Stimulated activated CD8-positive, alpha-beta memory T cell treated with anti-CD3 and anti-CD28 coated beads, Interleukin-15, amount 100 ng/mL, for 4 hours (primary cell): ENCODE results near the gene PLCH1.

Experiments
- DNase-seq, 2 donors: peaks; one replicate each; pipeline ENCODE4 v3.0.0-alpha.2; 2020; ENCODE audit warnings: low read depth in 2 of 2

The PLCH1 gene

DNA sequence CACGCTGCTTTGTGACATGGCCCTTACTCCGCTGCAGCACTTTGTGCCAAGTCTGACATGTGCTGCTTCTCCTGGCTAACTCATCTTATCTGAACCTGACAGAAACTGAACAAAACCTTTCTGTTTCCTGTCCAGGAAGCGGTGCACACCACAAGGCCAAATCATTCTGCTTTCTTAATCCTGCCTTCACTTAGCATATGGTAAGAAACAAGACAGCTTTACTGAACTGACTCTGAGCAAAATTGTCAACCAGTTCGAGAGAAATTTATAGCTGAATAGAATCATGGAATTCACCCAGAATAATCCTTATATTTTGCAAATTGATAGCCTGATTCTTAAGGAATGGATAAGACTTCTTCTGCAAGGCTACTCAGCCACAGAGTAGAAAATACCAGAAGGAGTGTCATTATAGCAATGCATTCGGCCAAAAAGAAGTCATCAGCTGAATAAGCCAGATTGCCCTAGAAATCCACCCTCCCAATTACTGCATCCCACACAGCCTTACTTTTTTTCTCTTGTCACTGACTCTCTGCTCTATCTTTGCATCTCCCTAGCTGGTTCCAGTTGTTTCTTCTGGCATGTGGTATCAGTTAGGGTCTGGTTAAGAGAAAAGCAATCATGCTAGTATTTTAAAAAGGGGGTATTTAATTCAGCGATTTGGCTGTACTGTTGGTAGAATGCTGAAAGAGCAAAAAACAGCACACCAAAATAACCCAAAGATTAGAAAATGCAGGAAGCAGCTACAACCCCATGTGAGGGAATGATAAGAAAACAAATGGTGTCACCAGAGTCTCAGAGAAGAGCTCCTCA lies 409.8 kb downstream of the PLCH1 start:
- no peak for DNase-seq

DNA sequence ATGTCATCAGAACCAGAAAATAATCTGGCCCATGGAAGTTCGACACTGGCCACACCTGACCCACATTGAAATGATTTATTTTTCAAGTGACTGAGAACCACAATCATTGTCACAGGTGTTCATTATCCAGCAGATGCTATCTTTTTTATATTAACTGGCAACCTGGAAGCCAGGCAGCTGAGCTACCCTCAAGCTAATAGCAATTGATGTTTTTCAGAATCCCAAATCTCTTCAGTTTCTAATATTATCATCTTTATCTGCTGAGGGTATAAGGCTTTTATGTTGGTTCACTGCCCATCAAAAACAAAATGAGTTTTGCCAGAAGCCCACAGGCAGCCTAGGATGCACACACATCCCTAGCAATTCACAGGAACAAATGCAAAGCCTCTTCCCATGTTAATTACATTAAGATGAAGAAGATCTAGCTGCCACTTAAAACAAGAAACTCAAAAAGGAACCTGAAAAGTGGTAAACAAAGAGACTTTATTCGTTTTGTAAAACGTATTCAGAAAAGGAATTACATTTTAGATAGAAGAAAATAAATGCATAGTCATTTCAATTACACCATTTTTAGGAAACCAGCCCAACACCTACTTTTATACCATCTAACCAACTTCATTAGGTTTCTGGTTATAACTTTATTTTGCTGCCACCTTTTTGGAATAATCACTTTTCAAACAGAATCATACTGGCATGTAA lies 410.5 kb downstream of the PLCH1 start:
- no peak for DNase-seq

DNA sequence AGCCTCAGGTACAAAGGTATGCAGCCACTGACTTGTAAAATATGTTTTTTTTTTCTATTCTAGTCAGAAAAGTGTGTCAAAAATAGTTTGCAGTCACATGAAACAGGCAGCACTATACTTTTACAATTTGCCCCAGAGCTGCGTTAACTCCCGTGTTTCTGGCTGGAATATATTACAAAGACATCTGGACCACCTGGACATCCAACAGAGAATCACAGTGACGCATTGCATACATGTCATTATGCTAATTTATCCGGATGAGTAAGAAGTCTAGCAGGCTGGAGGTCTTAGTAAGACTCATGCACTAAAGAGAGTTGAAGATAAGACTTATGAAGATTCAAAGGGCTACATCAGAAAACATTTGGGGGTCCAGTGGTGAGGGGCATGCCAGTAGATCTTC lies 412.2 kb downstream of the PLCH1 start:
- DNase-seq = no peak

DNA sequence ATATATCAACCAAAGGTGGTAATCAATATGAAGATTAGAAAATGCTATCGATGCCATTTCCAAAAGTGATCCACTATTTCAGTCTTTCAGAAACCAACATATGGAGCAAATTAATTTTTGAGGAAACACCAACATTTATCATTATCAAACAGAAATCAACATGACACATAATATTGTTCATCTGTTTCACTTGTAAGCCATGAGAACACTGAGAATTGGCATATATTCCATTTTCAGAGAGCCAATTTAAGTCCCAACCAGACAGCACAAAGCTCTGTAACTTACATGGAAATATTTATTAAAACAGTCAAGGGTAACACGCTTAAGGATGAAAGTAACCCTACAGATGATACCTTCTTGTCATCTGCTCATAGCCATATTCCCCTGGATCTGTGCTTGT lies 413.8 kb downstream of the PLCH1 start:
- DNase-seq = no peak

DNA sequence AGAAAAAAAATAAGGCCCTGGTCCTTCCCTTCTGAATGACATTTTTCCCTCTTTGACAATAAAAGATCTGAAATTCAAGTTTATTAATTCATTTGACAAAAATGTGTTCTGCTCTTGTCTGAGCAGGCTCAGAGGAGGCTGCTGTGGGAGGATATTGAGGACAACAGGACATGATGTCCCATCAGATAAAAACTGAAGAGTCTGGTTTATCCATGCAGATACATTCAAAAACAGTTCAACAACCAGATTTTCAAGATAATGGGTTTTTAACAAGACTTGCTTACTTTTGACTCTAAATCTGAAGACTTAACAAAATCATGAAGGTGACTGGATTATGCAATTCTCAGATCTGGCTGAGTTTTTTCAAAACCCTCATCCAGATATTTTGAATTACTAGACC lies 414.5 kb downstream of the PLCH1 start:
- DNase-seq = no peak

DNA sequence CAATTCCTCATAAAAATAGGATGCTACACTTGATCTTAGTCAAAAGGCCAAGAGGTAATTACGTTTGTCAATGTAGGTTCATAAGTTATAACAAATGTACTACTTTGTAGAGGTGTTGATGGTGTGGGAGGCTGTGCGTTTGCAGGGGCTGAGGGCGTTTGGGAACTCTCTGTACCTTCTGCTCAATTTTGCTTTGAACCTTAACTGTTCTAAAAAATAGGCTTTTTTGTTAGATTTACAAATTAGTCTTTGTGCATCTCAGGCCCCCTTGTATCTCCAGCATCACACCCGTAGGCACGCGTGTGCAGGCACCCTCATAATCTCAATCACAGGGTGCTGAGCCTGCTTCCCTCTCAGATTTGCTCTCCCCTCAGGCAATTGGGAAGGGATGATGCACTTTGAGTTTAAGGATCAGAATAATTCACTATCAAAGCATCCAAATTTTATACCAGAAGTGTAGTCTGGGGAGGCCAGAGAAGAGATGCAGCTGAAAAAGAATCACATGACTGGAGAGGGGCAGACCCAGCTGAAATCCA lies 415.3 kb downstream of the PLCH1 start:
- no peak for DNase-seq

DNA sequence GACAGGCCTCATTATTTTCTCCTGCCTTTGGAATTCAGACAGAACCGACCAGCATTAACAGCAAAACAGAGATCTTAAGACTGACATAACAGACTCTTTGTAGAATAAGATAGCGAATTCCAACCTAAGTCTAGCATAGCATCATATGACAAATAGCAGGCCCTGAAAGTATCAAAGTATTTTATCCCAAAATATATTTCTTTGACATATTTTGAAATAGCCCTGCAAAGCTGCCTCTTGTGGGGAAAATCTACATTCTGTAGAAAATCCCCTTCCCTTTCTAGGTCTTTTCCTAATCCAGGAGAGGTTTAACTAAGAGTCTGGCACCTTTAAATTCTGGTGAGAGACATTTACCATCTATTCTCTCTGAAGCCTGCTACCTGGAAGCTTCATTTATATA lies 417.0 kb downstream of the PLCH1 start:
- DNase-seq = no peak

DNA sequence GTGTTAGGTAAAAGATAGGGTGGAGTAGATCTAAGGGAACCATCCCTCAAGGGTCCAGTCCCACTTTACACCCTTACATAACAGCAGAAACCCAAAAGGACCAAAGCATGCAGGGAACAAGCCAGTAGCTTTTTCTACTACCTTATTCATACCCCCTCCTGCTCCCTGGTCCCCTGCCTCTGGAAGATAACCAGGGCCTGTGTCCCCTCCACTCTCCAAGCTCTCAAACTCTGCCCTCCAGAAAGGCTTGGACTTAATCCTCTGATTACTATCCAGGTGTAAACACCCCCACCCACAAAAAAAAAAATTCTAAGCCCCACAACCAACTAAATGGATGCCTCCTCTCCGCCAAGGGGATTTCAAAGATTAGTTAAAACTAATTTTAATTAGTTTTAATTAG lies 417.4 kb downstream of the PLCH1 start:
- DNase-seq = no peak

DNA sequence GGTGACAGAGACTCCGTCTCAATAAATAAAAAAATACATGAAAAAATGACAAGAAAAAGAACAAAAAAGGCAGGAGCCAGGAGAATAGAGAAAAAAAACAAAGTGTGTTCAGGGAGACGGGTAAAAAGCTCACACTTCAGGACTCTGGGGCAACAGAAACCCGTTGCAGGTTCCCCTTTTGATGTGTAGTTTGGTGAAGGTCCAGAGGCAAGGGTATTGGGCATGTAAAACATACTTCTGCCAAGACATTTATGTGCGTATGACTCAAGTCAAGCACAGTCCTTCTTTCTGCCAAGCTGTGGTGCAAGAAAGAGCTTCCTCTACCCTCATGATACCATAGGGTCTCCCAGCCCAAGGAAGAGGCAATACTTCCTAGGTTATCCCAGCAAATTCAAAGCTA lies 418.0 kb downstream of the PLCH1 start:
- DNase-seq = no peak

DNA sequence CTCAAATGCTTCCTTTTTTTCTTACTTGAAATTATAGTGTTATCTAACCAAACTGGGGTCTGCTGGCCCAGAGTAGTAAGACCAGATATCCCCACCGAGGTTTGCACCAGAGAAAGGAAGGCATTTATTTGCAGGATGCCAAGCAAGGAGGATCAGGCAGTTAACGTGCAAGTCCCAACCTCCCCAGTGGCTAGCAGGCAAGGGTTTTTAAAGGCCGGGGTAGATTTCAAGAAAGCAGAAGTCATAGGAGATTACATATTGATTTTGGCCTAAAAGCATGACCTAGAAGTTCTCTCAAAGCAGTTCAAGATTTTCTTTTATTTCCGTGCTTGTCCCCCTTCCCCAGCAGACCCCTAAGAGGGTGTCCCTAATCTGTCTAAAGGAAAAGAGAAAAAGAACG lies 418.6 kb downstream of the PLCH1 start:
- DNase-seq = no peak
